MM.1S (cell line): Measurements from ENCODE around the gene SYT9.

Experiments used
- DNase-seq: peaks from one replicate; pipeline ENCODE4 v3.0.0-alpha.2; 2015
- H2AFZ ChIP-seq: fragments of 300-600 bp; sonication (generic); 2 replicates; pipeline ENCODE4 v1.6.0; 2016; ENCODE audit warnings: antibody characterized with exemption, low read length
- H3F3A ChIP-seq: fragments of 300-600 bp; sonication (generic); 2 replicates; pipeline ENCODE4 v1.6.1; 2016; ENCODE audit warnings: mild to moderate bottlenecking, antibody characterized with exemption, low read length, moderate library complexity, mixed read lengths; ENCODE audit not compliant: insufficient read depth
- H3K27ac ChIP-seq: fragments of 300-600 bp; sonication (generic); 2 replicates; pipeline ENCODE4 v1.5.1; 2016; ENCODE audit warnings: mild to moderate bottlenecking, low read length
- H3K27me3 ChIP-seq: fragments of 300-600 bp; sonication (generic); replicated peaks from 2 replicates; pipeline ENCODE4 v1.6.0; 2016; ENCODE audit warnings: low read length; ENCODE audit not compliant: insufficient read depth
- H3K36me3 ChIP-seq: fragments of 300-600 bp; sonication (generic); replicated peaks from 2 replicates; pipeline ENCODE4 v1.6.1; 2016; ENCODE audit warnings: mild to moderate bottlenecking, low read length, mixed read lengths; ENCODE audit not compliant: insufficient read depth
- H3K4me1 ChIP-seq: fragments of 300-600 bp; sonication (generic); 2 replicates; pipeline ENCODE4 v1.6.1; 2016; ENCODE audit warnings: low read length, mixed read lengths
- H3K4me2 ChIP-seq: fragments of 300-600 bp; sonication (generic); 2 replicates; pipeline ENCODE4 v1.6.0; 2016; ENCODE audit warnings: low read depth, low read length
- H3K4me3 ChIP-seq: fragments of 300-600 bp; sonication (generic); 2 replicates; pipeline ENCODE4 v1.5.1; 2016; ENCODE audit warnings: low read length, mixed read lengths
- H3K79me2 ChIP-seq: fragments of 300-600 bp; sonication (generic); 2 replicates; pipeline ENCODE4 v1.6.1; 2016; ENCODE audit warnings: mixed run types, low read length, mixed read lengths
- H3K9ac ChIP-seq: fragments of 300-600 bp; sonication (generic); 2 replicates; pipeline ENCODE4 v1.6.1; 2016; ENCODE audit warnings: low read length, mixed read lengths
- H3K9me2 ChIP-seq: fragments of 300-600 bp; sonication (generic); replicated peaks from 2 replicates; pipeline ENCODE4 v1.6.1; 2016; ENCODE audit warnings: mild to moderate bottlenecking, low read length, mixed read lengths; ENCODE audit not compliant: insufficient read depth
- H3K9me3 ChIP-seq: fragments of 300-600 bp; sonication (generic); replicated peaks from 2 replicates; pipeline ENCODE4 v1.6.1; 2016; ENCODE audit warnings: mild to moderate bottlenecking, low read length, mixed read lengths; ENCODE audit not compliant: insufficient read depth
- H4K20me1 ChIP-seq: fragments of 300-600 bp; sonication (generic); 2 replicates; pipeline ENCODE4 v1.6.1; 2016; ENCODE audit warnings: mild to moderate bottlenecking, low read length, moderate library complexity, mixed read lengths; ENCODE audit not compliant: insufficient read depth
- EZH2 ChIP-seq: fragments of 300-600 bp; sonication (generic); optimal IDR thresholded peaks from 2 replicates; pipeline ENCODE3; 2017; ENCODE audit warnings: low read depth, mild to moderate bottlenecking, antibody characterized with exemption, low read length, mixed read lengths
- EZH2phosphoT487 ChIP-seq: fragments of 300-600 bp; sonication (generic); IDR thresholded peaks from 2 replicates; pipeline ENCODE4 v1.6.1; 2018; ENCODE audit warnings: antibody characterized with exemption, low read length
- TF ChIP-seq, protein P1 (sequence below): fragments of 300-600 bp; sonication (generic); IDR thresholded peaks from 2 replicates; pipeline ENCODE4 v1.5.1; 2016; ENCODE audit warnings: antibody characterized with exemption, low read length, mixed read lengths

SYT9 gene

DNA sequence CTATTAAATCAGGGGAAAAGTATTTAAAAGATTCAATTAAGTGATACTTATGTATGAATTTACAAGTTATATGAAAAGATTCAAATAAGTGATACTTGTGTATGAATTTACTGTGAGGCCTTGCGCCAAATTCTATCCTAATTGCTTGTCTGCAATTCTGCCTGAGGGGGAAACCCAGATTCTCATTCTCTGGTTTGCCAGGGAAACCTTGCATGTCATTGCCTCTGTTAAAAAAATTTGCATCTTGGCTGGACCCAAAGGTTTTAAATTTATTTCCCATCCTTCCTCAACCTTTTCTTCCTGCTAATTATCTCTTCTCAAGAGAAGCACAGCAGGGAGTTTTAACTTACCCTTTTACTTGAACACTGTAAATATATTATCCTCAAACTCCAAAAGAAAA is 247.4 kb downstream of the SYT9 start:
- H3K4me3 ChIP-seq: no peak overlapping the region
- DNase-seq: no peak
- no peaks in the 10 kb centered on the region for H3F3A ChIP-seq
- H3K79me2 ChIP-seq: no peaks in the 10 kb centered on the region
- H3K4me2 ChIP-seq: no peak overlapping the region
- no peak overlapping the region for H3K9ac ChIP-seq
- H2AFZ ChIP-seq: no peak overlapping the region
- no peaks in the 10 kb centered on the region for H3K27me3 ChIP-seq
- no peaks in the 10 kb centered on the region for H3K9me2 ChIP-seq
- peaks cover 12% of the 10 kb centered on the region for H3K4me1 ChIP-seq
- no peaks in the 10 kb centered on the region for H4K20me1 ChIP-seq
- H3K36me3 ChIP-seq: no peaks in the 10 kb centered on the region
- TF ChIP-seq EZH2 (no peak), EZH2phosphoT487 (no peak)
- TF ChIP-seq, protein P1, sequence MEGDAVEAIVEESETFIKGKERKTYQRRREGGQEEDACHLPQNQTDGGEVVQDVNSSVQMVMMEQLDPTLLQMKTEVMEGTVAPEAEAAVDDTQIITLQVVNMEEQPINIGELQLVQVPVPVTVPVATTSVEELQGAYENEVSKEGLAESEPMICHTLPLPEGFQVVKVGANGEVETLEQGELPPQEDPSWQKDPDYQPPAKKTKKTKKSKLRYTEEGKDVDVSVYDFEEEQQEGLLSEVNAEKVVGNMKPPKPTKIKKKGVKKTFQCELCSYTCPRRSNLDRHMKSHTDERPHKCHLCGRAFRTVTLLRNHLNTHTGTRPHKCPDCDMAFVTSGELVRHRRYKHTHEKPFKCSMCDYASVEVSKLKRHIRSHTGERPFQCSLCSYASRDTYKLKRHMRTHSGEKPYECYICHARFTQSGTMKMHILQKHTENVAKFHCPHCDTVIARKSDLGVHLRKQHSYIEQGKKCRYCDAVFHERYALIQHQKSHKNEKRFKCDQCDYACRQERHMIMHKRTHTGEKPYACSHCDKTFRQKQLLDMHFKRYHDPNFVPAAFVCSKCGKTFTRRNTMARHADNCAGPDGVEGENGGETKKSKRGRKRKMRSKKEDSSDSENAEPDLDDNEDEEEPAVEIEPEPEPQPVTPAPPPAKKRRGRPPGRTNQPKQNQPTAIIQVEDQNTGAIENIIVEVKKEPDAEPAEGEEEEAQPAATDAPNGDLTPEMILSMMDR: no peak
- H3K27ac ChIP-seq: no peak overlapping the region
- H3K9me3 ChIP-seq: no peaks in the 10 kb centered on the region

DNA sequence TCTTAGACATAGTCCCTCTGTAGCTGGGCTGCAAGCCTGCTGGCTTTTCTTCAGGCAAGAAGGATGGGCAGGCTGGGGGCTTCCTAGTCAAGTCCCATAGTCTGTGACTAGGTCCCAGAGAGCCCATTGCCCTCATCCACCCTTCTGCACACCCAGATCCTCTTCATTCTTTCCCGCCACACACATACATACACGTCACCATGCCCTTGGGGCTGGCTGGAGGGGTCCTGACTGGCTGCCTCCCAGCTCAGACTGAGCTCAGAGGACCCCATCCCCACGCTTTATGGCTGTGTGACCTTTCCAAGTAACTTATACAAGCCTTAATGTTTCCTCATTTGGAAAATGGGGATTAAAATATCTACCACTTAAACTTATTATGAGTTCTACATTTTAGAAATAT is 248.5 kb downstream of the SYT9 start:
- no peaks in the 10 kb centered on the region for H3K9me3 ChIP-seq
- TF ChIP-seq EZH2 (no peak), EZH2phosphoT487 (no peak)
- TF ChIP-seq, protein P1: no peak
- no peaks in the 10 kb centered on the region for H4K20me1 ChIP-seq
- no peaks in the 10 kb centered on the region for H3K36me3 ChIP-seq
- no peak overlapping the region for H3K4me3 ChIP-seq
- no peaks in the 10 kb centered on the region for H3F3A ChIP-seq
- H3K27me3 ChIP-seq: no peaks in the 10 kb centered on the region
- H3K9ac ChIP-seq: no peak overlapping the region
- H2AFZ ChIP-seq: no peak overlapping the region
- no peak overlapping the region for H3K4me2 ChIP-seq
- no peaks in the 10 kb centered on the region for H3K9me2 ChIP-seq
- no peaks in the 10 kb centered on the region for H3K79me2 ChIP-seq
- peaks cover 12% of the 10 kb centered on the region for H3K4me1 ChIP-seq
- DNase-seq: no peak
- no peak overlapping the region for H3K27ac ChIP-seq

DNA sequence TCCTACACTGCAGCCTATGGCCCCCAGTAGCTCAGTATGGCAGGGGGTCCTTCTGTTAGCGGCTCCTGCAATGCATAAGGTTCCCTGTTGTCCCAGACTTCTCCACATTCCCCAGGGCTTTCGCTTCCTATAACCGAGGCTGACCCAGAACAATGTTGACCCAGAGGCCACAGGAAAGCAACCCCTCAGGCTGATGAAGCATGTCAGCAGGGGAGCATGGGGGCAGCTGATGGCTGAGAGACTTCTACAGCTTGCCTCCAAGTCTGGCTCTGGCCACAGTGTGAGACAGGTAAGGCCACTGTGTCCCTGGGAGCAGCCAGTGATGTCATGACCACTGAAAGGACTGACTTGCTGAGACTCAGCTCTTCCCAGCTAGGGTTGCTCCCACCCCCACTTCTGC is 249.5 kb downstream of the SYT9 start:
- DNase-seq: no peak
- H3K27me3 ChIP-seq: no peaks in the 10 kb centered on the region
- no peak overlapping the region for H3K27ac ChIP-seq
- no peak overlapping the region for H2AFZ ChIP-seq
- no peak overlapping the region for H3K9ac ChIP-seq
- no peaks in the 10 kb centered on the region for H3K79me2 ChIP-seq
- no peaks in the 10 kb centered on the region for H4K20me1 ChIP-seq
- 0 out of 2 replicates have a peak overlapping the region, but pooled peaks have one; percentile 30 for H3K4me2 ChIP-seq
- H3K36me3 ChIP-seq: no peaks in the 10 kb centered on the region
- no peaks in the 10 kb centered on the region for H3K9me2 ChIP-seq
- H3F3A ChIP-seq: no peaks in the 10 kb centered on the region
- TF ChIP-seq EZH2phosphoT487 (no peak), EZH2 (no peak)
- TF ChIP-seq, protein P1: no peak
- H3K4me3 ChIP-seq: no peak overlapping the region
- no peaks in the 10 kb centered on the region for H3K9me3 ChIP-seq
- H3K4me1 ChIP-seq: peaks cover 12% of the 10 kb centered on the region
